Right hindlimb (tissue), 1 donor: ENCODE results near the gene CCNYL1.
A peak's percentile ranks its signal among the peaks of the same experiment; 100 is the strongest.
"Not testable (repeated sequence)": the region's sequence is repeated elsewhere in the genome, so short reads cannot be mapped to it uniquely, and the experiment has no call there.

ENCODE experiments used
- DNase-seq: peaks from one replicate; pipeline ENCODE4 v3.0.0-alpha.2; 2018

CCNYL1 gene

DNA sequence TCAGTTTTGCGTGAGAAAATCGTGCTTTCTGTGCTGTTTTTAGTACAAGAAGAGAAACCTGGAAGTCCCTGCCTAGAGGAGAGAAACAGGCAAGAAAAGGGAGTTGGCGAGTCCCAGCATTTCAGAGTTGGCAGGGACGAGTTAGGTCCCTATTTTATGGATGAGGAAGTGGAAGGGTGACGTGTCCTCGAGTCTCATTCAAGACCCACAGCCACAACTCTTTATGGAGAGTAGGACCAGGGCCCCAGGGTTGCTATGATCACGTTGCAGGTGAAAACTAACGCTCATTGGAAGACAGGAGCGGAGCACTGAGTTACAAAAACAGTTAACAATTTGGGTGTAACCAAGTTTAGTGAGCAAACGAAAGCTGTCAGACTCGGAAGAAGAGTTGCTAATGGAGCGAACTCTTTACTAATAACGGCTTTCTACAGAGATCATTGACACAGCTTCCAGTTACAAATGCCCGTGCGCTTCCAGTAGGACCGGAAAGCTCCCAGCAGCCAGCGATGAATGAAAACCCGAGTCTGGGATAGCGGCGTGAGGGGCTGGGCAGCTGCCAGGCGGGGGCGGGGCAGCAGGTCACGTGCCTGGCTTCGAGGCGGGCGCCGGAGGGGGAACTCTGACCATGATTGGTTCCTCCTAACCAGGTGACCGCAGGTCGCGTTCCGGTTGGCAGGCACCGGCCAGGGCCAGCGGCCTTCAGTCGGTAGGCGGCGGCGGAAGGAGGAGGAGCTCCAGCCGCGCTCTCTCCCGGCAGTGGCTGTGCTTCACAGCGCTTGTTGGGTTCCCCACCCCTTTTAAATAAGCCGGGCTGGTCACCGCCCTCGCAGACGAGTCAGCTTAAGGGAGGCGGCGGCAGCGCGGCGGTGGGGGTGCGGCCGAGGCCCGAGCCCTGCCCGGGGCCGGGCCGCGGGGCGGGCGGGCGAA is at the start of gene CCNYL1:
Gene CCNYL1, plus strand, starts transcription at position 827 of the 927 bp plus-strand sequence. CDS start 257 bp downstream, outside the sequence.
- peak; percentile 99 for DNase-seq

DNA sequence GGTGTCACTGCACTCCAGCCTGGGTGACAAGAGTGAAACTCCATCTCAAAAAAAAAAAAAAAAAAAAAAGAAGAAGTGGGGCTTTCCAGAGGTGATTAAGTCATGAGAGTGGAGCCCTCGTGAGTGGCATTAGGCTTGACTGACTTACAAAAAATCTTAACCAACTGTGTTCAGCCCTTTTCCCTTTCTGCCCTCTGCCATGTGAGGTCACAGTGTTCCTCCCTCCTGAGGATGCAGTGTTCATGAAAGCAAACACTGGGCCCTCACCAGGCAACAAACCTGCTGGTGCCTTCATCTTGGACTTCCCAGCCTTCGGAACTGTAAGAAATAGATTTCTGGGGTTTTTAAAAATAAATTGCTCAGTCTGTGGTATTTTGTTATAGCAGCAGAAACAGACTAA is 49.2 kb upstream of the CCNYL1 start:
- DNase-seq = no peak

GRCh38 chr2:207663870-207664545 is 47.4 kb upstream of the CCNYL1 start:
- no peak for DNase-seq

GRCh38 chr2:207670887-207671286 is 40.6 kb upstream of the CCNYL1 start:
- no peak for DNase-seq

DNA sequence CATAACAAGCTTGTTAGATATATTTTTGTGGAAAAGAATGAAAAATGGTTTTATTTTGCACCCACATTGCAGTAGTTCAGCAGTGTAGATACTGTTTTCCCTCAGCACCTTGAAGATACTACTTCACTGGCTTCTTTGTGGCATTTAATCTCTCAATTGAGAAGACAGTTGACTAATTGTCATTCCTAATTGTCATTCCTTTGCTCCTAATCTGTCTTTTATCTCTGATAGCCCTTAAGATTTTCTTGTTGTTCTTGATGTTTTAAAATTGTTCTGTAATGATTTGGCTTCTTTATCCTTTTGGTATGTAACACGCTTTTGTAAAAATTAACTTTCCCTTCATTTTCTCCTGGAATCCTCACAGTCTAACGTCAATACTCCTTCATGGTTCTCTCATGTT is 38.0 kb upstream of the CCNYL1 start:
- DNase-seq = no peak

- DNase-seq = no peak
These were observed 37.1 kb upstream of the CCNYL1 start for GRCh38 chr2:207674266-207674774.

DNA sequence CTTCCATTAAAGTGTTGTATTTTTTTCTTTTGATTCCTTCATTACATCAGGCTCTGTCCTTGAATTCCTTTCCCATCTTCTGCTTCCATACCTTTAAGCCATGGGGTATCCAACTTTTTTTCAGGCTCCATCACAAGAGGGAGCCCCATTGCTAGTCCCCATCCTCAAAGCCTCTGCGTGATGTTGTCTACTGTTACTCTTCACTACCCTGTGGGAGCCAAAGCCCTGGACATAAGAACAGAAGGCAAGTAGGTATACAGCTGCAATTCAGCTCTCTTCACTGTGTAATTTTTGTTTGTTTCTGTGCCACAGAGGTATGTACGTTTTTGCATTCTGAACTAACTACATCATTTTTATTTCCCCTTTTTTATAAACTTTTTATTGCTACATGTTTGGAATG is 36.6 kb upstream of the CCNYL1 start:
- DNase-seq = no peak

- no peak for DNase-seq
These were observed 34.5 kb upstream of the CCNYL1 start for GRCh38 chr2:207676827-207677354.

- DNase-seq = no peak
These were observed 30.0 kb upstream of the CCNYL1 start for GRCh38 chr2:207681431-207681830.

GRCh38 chr2:207682557-207682956 is 28.9 kb upstream of the CCNYL1 start:
- no peak for DNase-seq

DNA sequence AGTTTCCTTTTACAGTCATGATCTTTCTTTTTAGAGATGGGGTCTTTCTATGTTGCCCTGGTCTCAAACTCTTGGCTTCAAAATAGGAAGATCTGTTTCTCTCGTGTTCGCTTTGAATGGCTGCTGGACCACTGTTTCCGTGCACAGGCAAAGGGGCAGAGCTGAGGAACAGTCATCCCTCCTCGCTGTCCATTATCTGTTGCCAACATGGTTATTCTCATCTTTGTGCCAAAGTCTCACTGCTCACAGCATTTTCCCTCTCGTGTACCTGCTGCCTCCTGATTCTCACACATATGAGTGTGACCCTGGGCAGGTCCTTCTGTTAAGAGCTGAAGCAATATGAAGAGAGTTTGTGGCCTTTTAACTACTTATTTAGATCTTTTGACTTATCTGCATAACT is 28.0 kb upstream of the CCNYL1 start:
- no peak for DNase-seq

- no peak for DNase-seq
These were observed 27.4 kb upstream of the CCNYL1 start for GRCh38 chr2:207683879-207684627.

GRCh38 chr2:207686812-207687211 is 24.6 kb upstream of the CCNYL1 start:
- no peak for DNase-seq

DNA sequence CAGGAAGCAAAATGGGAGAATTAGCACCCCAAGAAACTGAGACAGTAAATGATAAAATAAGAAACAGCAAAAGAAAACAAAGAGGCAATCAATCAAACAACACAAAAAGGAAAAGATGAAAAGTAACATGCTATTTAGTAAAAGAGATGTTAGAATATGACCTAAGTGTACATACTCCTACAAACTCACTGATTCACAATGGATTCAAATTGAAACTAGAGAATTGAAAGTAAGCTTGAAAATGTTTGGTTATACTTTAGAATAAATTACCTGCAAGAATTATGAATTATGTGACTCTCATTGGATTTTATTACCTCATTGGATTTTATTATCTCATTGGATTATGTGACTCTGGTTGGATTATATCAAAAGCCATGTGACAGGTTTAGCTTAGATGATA is 22.8 kb upstream of the CCNYL1 start:
- no peak for DNase-seq

DNA sequence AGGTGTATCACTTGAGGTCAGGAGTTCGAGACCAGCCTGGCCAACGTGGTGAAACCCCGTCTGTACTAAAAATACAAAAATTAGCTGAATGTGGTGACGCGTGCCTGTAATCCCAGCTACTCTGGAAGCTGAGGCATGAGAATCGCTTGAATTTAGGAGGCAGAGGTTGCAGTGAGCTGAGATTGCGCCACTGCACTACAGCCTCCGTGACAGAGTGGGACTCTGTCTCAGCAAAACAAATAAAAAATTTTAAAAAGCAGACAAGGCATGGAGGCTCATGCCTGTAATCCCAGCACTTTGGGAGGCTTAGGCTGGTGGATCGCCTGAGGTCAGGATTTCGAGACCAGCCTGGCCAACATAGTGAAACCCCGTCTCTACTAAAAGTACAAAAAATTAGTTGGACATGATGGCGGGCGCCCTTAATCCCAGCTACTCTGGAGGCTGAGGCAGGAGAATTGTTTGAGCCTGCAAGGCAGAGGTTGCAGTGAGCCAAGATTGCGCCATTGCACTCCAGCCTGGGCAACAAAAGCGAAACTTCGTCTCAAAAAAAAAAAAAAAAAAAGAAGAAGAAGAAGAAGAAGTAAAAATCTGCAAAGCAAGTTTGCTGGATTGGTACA is 20.5 kb upstream of the CCNYL1 start:
- not testable (repeated sequence) for DNase-seq

- no peak for DNase-seq
These were observed 19.0 kb upstream of the CCNYL1 start for GRCh38 chr2:207692206-207693065.

- DNase-seq = no peak
These were observed 17.7 kb upstream of the CCNYL1 start for GRCh38 chr2:207693641-207694249.

DNA sequence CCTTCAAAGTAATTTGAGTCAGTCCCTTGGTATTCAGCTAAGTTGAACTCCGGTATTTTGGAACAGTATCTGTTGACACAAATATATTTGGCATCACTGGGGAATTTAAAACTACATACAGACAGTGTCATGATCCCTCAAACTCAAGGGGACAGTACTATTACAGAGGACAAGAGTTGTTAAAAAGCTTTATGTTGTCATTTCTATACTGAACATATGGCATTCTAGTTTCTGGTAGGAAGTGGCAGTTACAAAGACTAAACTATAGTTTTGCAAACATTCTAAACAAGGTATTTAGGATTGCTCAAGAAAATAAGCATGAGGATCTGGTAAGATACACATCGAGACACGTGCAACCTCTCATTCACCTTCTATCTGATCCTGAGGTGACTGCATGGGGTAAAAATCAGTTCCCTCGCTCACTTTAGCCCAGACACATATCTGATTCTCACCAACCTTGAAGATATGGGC is 16.6 kb upstream of the CCNYL1 start:
- no peak for DNase-seq

DNA sequence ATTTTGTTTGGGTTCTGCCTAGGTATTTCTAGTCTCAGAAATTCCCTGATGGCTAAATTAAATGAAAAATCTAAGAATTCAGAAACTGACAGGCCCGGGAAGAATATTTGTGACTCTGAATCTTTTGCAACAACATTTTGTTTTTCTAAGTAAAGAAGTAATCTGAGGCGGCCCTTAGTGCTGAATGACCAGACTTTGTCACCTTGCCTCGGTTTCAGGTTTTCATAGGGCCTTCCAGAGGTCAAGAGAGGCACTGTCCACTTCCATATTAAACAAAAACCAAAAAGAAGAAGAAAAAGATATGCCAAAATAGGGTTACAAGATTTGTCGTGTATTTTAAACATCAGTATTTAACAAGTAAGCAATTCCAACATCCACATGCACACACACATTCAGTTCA is 16.1 kb upstream of the CCNYL1 start:
- DNase-seq = no peak

GRCh38 chr2:207696911-207697310 is 14.5 kb upstream of the CCNYL1 start:
- not testable (repeated sequence) for DNase-seq

- no peak for DNase-seq
These were observed 14.0 kb upstream of the CCNYL1 start for GRCh38 chr2:207697411-207697810.
